Mesodermal cell (in vitro differentiated cells): ENCODE data around the gene SGK1.

Experiments
- H3K27ac ChIP-seq: 2 replicates; pipeline ENCODE4 v1.7.0; 2013; ENCODE audit warnings: mild to moderate bottlenecking, low read depth, low read length, moderate library complexity; ENCODE audit not compliant: severe bottlenecking
- H3K36me3 ChIP-seq: 2 replicates; pipeline ENCODE4 v1.7.1; 2013; ENCODE audit warnings: mild to moderate bottlenecking, low read length, moderate library complexity; ENCODE audit not compliant: control insufficient read depth, insufficient read depth
- H3K4me1 ChIP-seq: one replicate; pipeline ENCODE4 v1.7.1; 2013; ENCODE audit warnings: mild to moderate bottlenecking, low read length; ENCODE audit not compliant: insufficient read depth, control insufficient read depth, poor library complexity, severe bottlenecking
- H3K4me3 ChIP-seq: 2 replicates; pipeline ENCODE4 v1.7.0; 2013; ENCODE audit warnings: low read length, control low read depth, mild to moderate bottlenecking; ENCODE audit not compliant: insufficient read depth, poor library complexity, severe bottlenecking; ENCODE audit errors: extremely low read depth
- H3K9me3 ChIP-seq: 2 replicates; pipeline ENCODE4 v1.7.1; 2013; ENCODE audit warnings: mild to moderate bottlenecking, low read length, moderate library complexity; ENCODE audit not compliant: control insufficient read depth
- WGBS, 2 experiments: methylation state at CpG; one replicate each; pipeline ENCODE4 v1.1.5; 2013; ENCODE audit warnings: missing lambda C conversion rate in 2 of 2; ENCODE audit not compliant: insufficient coverage in 2 of 2; 5-methylcytosine and 5-hydroxymethylcytosine counted together

SGK1 gene

DNA sequence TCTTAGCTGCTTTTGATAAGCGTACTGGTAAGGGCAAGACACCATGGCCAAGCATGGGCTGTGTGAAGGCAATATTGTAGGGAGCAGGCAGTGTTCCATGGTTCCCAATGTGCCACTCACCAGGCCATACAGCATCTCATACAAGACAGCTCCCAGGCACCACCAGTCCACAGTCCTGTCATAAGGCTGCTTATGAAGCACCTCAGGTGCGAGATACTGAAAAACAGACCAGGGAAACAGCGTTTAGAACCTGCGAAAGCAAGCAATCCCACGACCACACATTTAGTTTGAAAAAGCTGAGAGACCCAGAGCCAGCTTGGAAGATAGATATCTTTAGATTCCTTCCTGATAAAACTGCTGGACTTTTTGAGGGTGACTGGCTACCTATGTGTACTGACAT is 146.4 kb downstream of the SGK1 start:
- WGBS, 2 experiments = 86 to 94% methylated on average over 4 of the region's 5 CpGs
- H3K36me3 ChIP-seq = peaks cover 58% of the 10 kb centered on the region
- H3K4me3 ChIP-seq = peak overlapping the region; percentile 59

DNA sequence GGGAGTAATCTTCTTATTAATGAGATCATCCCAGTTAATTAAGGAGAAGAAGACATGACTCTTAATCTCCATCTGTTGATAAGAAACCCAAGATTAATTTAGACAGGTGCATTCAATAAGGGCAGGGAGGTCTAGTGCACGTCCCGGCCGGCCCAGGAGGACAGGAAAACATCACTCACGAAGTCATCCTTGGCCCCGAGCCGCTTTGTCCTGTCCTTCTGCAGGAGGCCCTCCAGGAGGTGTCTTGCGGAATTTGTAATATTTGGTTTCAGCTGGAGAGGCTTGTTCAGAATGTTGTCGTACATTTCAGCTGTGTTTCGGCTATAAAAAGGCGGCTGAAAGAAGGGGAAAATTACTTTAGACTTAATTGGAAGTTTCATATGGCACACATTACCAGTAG is 147.1 kb downstream of the SGK1 start:
- Histone ChIP-seq H3K36me3 (peaks cover 58% of the 10 kb centered on the region), H3K4me1 (peaks cover 15% of the 10 kb centered on the region), H3K4me3 (peak overlapping the region; percentile 59), H3K9me3 (no peaks in the 10 kb centered on the region), H3K27ac (no peak overlapping the region)
- WGBS, 2 experiments = 93 to 96% methylated on average over 5 to 8 of the region's 10 CpGs

More for the DNA sequence above, 146.4 kb downstream of the SGK1 start:
- peaks cover 15% of the 10 kb centered on the region for H3K4me1 ChIP-seq
- H3K9me3 ChIP-seq = no peaks in the 10 kb centered on the region
- H3K27ac ChIP-seq = no peak overlapping the region

DNA sequence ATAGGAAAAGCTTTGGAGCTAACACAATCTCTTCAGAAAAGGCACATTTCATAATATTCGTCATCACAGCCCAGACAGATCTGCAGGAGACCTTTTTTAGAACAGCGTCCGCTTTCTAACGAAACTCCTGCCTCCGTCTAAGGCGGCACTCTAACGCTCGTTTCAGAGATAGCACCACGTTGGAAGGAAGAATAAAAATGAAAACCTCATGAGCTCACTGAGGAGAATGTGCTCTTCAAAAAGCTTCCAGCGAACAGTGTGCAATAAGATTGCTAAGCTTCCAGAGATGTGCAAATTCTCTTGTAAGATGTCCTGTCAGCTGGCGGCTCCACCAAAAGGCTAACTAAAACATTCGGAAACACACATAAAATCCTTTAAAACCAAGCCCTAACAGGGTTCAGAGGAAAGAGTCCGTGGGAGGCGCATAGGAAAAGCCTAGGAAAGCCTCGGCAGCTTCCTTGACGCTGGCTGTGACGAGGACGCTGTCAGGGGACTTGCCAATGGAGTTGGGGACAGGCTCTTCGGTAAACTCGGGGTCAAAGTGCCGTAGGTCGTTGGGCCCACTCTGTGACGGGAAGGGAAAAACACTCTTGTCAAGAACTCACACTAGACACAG is 147.9 kb downstream of the SGK1 start:
- H3K4me3 ChIP-seq = peak overlapping the region; percentile 59
- peaks cover 58% of the 10 kb centered on the region for H3K36me3 ChIP-seq

DNA sequence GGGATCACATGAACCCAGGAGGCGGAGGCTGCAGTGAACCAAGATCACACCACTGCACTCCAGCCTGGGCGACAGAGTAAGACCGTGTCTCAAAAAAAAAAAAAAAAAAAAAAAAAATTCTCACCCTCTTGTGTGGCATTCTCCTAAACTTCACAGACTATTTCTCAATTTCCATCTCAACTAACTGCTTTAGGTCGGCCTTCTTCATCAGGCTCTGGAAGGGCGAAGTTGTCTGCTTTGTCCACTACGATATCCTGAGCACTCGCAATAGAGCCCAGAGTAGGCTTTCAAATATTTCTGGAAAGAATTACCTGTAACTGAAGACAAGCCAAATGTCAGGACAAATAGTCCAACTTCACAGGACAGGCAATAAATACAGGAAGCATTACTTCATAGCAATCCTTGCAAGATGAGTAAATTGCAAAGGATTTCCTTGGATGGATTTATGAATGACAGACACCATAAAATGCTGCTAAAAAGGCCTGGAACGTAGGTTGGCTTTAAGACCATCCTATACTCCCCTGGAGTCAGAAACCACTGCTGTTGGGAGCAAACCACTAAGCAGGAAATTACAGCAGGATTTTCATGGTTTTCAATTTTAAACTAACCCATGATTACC is 149.2 kb downstream of the SGK1 start:
- Histone ChIP-seq H3K9me3 (no peaks in the 10 kb centered on the region), H3K36me3 (peaks cover 54% of the 10 kb centered on the region), H3K4me3 (no peak overlapping the region), H3K27ac (no peak overlapping the region), H3K4me1 (peaks cover 15% of the 10 kb centered on the region)
- 93 to 97% methylated on average over 5 to 6 of the region's 8 CpGs for WGBS, 2 experiments

More for the DNA sequence above, 147.9 kb downstream of the SGK1 start:
- Histone ChIP-seq H3K27ac (no peak overlapping the region), H3K4me1 (peaks cover 15% of the 10 kb centered on the region), H3K9me3 (no peaks in the 10 kb centered on the region)
- 93 to 95% methylated on average over 21 to 23 of the region's 23 CpGs for WGBS, 2 experiments

- peaks cover 9% of the 10 kb centered on the region for H3K4me1 ChIP-seq
- no peak overlapping the region for H3K4me3 ChIP-seq
- no peaks in the 10 kb centered on the region for H3K9me3 ChIP-seq
- H3K27ac ChIP-seq = no peak overlapping the region
- WGBS, 2 experiments = 100% methylated on average over 1 to 5 of the region's 7 CpGs
- peaks cover 35% of the 10 kb centered on the region for H3K36me3 ChIP-seq
These were observed 151.2 kb downstream of the SGK1 start for GRCh38 chr6:134166511-134167261.

- Histone ChIP-seq H3K4me1 (peaks cover 13% of the 10 kb centered on the region), H3K4me3 (no peak overlapping the region), H3K9me3 (no peaks in the 10 kb centered on the region), H3K36me3 (peaks cover 25% of the 10 kb centered on the region), H3K27ac (no peak overlapping the region)
- WGBS, 2 experiments = 86 to 87% methylated on average over 4 to 5 of the region's 5 CpGs
These were observed 152.2 kb downstream of the SGK1 start for GRCh38 chr6:134165561-134166201.

DNA sequence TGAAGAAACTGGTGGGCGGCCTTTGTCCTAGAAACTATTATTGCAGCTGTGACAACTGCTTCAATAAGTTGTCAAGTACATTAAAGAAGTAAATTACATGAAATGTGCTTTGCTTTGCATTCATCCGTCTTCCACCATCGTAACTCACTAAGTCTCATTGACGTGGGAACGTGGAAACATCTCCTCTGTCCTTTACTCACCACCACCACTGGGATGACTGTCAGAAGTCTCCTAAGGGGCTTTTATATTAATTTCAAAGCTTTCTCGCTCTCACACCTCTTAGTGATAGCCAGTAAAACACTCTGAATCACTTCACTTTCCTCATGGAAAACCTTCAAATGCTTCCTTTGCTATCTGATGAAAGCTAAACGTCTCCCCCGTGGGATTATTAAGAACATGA is 153.6 kb downstream of the SGK1 start:
- Histone ChIP-seq H3K4me1 (peaks cover 8% of the 10 kb centered on the region), H3K4me3 (no peak overlapping the region), H3K36me3 (peaks cover 12% of the 10 kb centered on the region), H3K27ac (no peak overlapping the region), H3K9me3 (no peaks in the 10 kb centered on the region)
- 73 to 89% methylated on average over 6 to 7 of the region's 8 CpGs for WGBS, 2 experiments

DNA sequence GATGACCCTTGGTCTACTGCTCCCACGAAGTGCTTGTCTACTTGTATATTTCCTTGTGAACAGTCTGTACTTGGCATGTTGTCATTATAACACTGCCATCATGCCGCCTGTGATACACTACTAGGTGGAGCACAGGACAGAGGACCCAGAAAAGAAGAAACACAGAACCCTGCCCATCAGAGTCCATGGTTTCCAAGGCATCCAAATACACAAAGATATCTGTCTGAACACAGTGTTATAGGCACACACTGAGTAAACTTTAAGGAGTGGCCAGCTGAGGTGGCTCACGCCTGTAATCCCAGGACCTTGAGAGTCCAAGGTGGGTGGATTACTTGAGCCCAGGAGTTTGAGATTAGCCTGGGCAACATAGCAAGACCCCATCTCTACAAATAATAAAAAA is 155.0 kb downstream of the SGK1 start:
- Histone ChIP-seq H3K9me3 (no peaks in the 10 kb centered on the region), H3K4me3 (no peak overlapping the region), H3K36me3 (peaks cover under 1% of the 10 kb centered on the region), H3K4me1 (peaks cover 8% of the 10 kb centered on the region), H3K27ac (no peak overlapping the region)
- WGBS, 2 experiments = 94 to 100% methylated on average over 1 to 3 of the region's 3 CpGs

- Histone ChIP-seq H3K9me3 (no peaks in the 10 kb centered on the region), H3K27ac (peak overlapping the region; percentile 16), H3K36me3 (no peaks in the 10 kb centered on the region), H3K4me3 (no peak overlapping the region), H3K4me1 (peaks cover 8% of the 10 kb centered on the region)
- 21 to 33% methylated on average over 1 of the region's 1 CpG for WGBS, 2 experiments
These were observed 156.9 kb downstream of the SGK1 start for GRCh38 chr6:134161041-134161440.

DNA sequence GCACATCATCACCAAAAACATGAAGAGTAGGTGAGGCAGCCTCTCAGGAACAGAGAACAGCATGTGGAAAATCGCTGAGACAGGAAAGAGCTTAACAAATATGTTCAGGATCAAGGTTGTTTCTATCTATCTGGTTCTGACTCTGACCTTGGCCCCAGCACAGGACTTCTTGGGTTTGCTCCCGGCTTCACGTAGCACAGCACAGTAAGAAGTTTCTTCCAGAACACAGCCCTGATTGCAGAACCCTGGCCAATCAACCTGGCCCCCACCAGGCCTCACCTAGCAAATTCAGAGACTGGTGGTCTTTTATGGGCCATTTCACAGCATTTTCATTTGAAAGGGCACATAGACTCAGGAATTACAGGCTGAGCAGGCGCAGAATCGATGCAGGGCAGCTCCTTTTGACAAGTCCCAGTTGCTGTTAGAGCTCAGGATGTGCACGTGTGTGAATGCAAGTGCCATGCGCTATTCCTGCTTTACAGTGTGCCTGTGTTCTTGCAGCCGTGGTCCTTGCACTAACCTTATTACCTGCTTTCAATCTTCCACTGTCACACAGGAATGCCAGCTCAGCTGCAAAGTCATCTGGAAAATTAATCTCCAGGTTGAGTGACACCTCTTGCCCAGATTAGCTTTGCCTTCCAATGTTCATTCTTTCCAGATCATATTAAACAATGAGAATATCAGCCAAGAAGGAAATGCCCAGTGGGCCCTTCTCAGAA is 165.0 kb downstream of the SGK1 start:
- Histone ChIP-seq H3K4me3 (no peak overlapping the region), H3K27ac (no peak overlapping the region), H3K9me3 (no peaks in the 10 kb centered on the region), H3K4me1 (no peaks in the 10 kb centered on the region), H3K36me3 (no peaks in the 10 kb centered on the region)
- 60 to 77% methylated on average over 8 of the region's 8 CpGs for WGBS, 2 experiments
